HG03442 (cell line): ENCODE data around the gene CACNG8.

Source experiments
- ATAC-seq: cut with Tn5 transposase; IDR thresholded peaks from one replicate; pipeline ENCODE4 v1.9.1; 2021; ENCODE audit warnings: mild to moderate bottlenecking, moderate library complexity; ENCODE audit not compliant: unreplicated experiment

Gene CACNG8

DNA sequence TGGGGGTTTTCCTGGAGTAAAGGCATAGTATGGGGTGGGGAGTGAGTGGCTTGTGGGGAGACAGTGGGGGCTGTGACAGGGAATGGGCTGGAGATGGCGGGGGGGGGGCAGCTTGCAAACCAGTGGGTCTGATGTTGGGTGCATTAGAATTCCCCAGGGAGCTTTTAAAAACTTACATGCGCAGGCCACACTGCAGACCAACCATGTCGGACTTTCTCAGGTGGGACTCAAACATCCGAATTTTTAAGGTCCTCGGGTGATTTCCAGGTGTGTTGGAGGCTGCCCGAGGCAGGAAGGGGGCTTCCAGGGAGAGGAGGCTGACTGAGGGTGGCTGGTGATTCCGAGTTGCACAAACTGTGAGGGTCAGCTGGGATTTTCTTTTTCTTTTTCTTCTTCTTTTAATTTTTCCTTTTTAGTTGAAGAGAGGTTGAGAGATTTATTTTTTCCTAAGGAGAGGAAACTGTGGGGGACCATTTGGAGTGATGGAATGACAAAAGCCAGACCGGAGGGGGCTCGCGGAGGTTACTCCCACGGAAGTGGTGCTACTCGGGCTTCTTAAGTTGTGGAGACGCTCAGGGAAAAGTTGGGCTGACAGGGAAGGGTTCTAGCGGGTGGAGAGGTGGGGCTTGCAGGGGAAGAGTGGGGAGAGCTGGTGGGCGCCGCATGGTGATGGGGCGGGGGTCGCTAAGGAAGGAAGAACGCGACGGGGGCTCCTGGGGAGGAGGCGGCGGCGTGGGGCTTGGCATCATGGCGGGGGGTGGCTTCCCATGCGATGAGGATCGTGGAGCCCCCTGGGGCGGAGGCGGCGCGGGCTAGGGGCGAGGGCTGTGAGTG, 997 bp upstream of the CACNG8 start:
- no peak for ATAC-seq

DNA sequence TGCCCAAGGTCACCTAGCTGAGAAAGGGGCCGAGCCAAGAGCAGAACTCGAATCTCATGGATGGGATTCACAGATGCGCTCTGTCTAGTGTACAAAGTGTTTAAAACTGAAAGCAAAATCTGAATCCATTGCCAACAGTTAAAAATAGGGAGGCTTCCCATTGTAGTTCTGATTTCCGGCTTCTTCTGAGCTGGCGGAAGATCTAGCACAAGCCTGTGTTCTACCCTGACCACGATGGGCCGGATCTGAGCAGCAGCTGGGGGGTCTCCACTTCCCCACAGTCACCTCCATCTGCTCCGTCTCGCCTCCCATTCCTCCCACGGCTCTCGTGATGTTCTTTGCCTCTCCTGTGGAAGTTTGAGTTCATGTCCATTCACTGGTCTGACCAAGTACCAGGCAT, 2.4 kb downstream of the CACNG8 start:
- ATAC-seq = no peak

DNA sequence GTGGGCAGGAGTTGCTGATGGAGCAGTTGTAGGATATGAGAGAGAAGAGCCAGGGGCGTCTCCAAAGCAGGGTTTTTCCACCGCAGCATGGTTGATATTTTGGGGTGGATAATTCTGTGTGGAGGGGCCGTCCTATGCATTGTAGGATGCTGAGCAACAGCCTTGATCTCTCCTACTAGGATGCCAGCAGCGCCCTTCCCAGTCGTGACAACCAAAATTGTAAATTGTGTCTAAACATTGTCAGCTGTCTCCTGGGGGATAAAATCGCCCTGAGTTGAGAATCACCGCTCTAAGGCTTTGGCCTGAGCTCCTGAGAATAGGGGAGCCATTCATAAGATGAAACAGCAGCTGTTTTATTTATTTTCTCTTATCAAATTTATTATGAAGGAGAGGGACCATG, 4.2 kb downstream of the CACNG8 start:
- no peak for ATAC-seq

DNA sequence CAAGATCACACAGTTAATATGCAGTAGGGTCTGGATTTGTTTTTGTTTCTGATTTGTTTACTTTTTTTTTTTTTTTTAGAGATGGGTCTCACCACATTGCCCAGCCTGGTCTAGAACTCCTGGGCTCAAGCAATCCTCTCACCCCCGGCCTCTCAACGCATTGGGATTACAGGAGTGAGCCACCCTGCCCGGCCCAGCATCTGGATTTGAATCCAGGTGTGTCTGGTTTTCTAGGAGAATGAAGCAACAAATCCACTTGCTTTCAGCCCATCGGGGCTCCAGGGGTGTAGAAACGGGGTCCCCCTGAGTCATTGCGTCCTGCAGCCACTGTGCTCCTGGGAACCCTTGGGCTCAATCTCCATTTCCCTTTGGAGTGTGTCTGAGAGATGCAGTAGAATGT, 6.6 kb downstream of the CACNG8 start:
- ATAC-seq = no peak

DNA sequence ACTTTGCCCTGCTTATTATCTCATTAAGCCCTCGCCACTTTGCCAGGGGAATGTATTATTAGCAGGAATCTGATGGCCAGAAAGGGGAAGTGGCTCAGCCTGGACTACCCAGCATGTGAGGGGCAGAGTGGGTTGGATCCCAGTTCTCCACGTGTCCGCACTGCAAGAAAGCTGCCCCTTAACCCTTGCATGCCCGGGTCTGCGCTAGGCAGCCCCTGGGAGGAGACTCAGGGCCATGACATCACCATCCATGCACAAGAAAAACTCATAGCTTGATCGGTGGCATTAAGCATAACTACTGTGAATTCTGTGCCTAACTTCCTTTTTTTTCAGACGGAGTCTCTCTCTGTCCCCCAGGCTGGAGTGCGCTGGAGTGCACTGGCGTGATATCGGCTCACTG, 8.9 kb downstream of the CACNG8 start:
- no peak for ATAC-seq

DNA sequence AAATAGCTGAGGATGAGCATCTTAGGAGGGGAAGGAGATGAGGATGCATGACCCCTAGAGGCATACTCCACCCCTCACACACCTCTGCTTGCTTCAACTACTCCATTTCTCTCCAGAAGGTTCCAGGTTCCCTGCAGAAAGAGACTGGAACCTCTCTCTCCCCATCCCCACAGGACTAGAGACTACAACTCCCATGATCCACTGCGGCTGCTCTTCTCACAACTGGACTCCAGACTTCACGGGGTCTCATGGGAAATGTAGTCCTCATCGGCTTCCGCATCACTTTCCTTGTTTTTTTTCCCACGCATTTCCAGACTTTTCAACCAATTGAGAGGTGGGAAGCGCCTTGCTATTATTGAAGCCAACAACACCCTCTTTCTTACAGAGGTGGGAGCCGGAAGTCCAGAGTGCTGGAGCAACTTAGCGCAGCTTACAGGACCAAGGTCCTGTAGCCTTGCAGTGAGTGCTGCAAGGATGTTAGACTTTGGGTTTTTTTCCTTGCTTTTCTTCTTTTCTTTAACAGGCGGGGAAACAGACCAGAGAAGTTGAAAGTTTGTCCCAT, 14.8 kb downstream of the CACNG8 start:
- no peak for ATAC-seq

DNA sequence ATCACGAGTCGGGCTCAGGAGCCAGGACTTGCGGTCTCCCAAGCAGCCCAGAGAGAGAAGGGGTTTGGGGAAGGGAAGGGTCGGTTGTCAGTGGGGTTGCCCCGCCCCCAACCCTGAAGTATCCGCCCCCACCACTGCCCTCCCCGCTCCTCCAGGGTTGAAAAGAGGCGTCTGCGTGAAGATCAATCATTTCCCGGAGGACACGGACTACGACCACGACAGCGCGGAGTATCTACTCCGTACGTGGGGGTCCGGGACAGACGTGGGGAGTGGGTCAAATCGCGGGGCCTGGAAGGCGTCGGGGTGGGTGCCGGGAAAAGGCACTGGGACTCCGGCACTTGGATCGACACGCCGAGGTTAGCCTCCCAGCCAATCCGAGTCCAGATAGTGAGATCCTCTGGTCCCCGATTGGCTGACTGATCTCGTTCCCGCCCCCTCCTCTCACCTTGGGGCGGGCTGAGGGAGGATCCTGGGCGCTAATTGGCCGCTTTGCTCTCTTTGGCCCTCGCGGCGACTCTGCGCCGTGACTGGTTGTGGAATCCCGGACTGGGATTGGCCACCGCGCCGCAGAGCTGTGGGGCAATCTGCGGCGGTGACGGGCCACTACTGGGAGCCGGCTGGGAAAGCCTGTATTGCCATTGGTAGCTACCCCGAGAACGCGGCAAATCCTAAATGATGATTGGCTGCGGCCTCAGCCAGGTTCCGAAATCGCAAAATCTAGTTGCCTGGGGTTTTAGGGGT, 15.4 kb downstream of the CACNG8 start:
- no peak for ATAC-seq

DNA sequence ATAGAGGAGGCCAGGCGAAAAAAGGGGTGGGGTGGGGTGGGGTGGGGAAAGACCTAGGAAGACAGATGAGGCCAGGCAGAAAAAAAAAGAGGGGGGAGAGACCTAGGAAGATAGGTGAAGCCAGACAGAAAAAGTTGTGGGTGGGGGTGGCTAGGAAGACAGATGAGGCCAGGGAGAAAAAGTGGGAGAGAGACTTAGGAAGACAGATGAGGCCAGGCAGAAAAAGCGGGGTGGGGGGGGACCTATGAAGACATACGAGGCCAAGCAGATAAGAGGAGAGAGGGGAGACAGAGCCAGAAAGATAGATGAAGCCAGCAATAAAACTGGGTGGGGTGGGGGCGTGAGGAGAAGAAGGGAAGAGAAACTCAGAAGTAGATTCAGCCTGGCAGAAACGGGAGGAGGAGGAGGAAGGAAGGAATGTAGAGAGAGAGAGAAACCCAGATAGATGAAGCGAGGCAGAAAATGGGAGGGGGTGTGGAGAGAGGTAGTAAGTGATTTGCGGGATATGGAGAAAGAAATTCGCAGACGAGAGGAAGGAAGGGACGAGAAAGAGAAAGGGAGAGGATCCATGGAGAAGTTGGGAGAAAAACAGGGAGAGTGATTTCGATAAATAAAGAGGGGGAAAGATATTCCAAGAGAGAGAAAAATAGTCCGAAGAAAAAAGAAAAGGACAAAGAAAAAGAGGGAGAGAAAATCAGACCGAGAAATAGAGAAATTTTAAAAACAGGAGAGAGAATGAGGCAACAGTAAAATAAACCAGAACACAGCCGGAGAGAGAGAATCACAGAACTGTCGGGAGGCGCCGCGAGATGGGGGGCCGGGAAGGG, 16.5 kb downstream of the CACNG8 start:
- ATAC-seq = no peak

DNA sequence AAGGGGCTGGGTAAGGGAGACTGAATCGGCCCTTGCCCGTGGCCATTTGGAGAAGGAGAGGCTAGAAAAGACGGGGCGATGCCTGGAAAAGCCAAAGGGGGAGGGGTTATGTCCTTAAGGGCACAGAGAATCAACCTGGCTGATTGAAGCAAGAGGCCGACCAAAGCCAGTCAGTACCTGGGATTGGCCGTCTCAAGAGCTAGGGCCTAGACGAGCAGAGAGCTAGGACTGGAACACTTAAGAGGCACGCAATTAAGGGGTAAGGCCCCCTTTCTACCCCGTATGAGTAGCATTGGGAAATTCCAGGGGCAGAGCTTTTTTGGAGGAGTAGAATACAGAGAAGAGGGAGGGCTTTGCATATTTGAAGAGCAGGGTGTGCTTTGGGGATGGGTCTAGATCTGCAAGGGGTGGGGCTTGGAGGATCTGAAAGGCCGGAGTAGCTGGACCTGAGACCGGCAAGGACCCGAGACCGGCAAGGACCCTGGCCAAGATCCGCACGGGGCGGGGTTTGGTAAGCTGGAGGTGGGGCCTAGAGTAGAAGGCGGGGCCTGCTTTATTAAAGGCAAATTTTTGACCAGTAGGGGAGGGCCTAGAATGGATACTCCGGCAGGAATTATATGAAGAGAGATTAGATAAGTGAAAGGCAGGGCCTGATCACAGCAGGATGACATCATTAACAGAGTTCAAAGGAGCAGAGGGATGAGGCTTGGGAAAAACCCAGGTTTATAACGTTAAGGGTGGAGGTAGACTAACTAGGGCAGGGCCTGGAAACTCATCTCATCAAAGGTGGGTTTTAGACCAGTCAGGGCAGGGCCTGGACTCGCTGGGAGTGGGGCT, 18.0 kb downstream of the CACNG8 start:
- no peak for ATAC-seq

DNA sequence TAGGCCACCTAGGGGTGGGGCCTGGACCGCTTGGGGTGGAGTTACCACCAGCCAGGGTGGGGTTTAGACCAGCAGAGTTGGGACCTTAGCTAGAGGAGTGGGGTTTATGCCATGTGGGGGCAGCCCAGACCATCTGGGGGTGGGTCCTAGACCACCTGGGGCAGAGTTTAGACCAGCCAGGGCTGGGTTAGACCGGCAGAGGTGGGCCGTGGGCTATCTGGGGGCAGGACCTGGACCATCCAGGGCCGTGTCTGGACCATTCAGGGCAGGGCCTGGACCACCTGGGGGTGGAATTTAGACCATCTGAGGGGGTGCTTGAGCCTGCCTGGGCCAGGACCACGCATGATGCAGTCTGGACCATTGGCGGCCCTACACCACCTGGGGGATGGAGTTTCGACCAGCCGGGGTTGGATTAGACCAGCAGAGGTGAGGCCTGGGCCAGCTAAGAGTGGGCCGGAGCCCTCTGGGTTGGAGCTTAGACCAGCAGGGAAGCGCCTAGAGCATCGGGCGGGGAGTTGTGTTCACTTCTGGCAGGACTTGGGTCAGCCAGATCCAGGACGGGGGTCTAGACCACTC, 18.7 kb downstream of the CACNG8 start:
- ATAC-seq = no peak

DNA sequence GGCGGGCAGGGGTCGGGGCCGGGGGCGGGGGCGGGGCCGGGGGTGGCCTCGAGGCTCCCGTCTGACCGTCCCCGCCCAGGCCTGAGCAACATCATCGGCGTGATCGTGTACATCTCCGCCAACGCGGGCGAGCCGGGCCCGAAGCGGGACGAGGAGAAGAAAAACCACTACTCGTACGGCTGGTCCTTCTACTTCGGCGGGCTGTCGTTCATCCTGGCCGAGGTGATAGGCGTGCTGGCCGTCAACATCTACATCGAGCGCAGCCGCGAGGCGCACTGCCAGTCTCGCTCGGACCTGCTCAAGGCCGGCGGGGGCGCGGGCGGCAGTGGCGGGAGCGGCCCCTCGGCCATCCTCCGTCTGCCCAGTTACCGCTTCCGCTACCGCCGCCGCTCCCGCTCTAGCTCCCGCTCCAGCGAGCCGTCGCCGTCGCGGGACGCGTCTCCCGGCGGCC, 19.3 kb downstream of the CACNG8 start:
- ATAC-seq = no peak

DNA sequence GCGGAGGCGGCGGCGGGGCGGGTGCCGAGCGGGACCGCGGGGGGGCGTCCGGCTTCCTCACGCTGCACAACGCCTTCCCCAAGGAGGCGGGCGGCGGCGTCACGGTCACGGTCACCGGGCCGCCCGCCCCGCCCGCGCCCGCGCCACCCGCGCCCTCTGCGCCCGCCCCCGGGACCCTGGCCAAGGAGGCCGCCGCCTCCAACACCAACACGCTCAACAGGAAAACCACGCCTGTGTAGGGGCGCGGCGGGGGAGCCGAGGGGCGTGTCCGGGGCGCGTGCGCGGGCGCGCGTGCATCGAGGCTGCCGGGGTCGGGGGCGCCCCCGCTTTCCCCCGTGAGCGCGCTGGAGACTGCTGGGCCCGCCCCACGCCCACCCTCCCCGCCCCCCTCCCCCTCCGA, 19.9 kb downstream of the CACNG8 start:
- no peak for ATAC-seq

DNA sequence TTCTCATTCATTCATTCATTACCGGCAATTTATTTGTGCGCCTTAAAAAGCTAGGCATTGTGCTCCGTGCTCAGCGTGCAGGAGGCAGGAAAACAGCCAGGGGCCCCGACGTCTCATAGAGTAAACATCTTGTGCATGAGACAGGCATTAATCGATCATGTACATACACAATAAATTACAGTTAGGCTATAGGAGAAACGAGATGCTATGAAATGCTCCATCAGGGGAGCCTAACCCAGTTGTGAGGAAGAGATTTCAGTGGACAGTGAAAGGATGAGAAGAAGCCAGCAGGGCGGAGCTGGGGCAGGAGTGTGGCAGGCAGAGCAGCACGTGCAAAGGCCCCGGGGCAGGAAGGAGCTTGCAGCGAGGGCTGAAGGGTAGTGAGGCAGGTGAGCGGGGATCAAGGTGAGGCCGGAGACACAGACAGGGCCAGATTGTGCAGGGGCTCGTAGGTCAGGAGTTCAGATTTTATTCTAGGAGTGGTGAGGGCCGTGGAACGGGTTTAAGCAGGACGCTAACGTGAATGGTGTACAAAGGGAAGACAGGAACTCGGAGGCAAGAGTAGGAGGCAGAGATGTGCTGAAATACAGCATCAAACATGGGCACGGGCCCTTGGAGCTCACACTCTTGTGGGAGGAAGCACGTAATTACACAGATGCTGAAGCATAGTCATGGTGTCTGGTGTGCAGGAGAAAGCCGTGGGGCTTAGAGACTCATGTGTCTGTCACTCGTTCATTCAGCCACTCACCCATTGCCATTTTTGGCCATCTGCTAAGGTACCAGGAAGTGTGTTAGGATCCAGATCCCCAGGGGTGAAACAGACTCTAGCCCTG, 20.9 kb downstream of the CACNG8 start:
- ATAC-seq = no peak

DNA sequence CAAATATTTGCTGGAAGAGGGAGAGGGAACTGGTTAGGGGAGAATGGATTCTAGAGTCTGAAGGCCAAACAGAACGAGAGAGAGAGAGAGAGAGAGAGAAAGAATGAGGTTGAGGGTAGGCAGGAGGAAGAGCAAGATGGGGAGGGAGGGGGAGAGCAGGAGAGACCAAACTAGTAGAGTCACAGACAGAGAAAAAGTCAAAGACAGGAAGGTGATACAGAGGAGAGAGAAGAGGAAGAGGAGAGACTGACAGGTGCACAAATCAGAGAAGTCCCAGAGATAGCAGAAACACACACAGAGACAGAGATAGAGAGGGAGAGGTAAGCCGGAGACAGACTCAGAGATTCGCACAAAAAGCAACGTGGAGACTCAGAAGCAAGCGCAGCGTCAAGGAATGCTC, 23.1 kb downstream of the CACNG8 start:
- ATAC-seq = no peak

DNA sequence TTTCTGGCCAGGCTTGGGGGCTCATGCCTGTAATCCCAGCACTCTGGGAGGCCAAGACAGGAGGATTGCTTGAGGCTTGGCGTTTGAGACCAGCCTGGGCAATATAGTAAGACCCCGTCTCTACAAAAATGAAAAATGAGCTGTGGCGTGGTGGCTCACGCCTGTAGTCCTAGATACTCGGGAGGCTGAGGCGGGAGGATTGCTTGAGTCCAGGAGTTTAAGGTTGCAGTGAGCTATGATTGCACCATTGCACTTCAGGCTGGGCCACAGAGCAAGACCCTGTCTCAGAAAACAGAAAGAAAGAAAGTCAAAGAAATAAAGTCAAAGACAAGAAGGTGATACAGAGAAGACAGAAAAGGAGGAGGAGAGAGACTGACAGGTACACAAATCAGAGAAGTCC, 26.2 kb downstream of the CACNG8 start:
- ATAC-seq = no peak

DNA sequence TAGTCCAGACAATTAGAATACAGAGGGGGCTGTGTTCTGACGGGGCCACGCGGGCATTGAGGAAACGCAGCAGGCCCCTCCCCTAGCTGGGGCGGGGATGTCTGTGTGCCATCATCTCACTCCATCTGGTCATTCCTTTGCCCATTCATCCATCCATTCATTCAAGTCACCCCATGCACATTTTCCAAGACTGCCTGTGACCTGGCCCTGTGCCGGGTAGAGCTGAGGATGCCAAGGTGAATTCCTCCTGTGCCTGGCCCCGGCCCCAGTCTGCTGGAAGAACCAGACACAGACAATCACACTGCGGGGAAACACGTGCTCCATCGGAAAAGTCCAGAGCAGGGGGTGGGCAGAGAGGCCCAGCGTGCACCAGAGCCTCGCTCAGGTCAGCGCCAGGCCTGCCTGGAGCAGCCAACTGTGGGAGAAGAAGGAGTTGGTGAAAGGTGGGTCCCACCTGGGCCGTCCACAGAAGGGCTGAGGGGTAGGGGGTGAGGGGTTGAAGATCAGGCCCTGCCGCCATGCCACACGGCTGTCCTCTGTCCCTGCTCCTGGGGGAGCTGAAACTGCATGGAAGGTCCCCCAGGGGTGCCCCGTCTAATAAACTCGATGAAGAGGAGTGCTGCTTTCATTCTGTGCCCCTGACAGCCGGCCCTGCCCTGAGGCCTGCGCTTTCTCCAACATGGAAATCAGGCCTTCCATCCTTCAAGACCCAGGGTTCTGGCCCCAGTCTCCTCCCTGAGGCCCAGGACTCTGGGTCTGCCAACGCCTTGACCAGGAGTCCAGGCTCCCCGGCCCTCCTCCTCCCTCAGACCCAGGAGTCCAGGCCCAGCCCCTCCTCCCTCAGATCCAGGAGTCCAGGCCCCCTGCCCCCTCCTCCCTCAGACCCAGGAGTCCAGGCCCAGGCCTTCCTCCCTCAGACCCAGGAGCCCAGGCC, 27.1 kb downstream of the CACNG8 start:
- no peak for ATAC-seq

DNA sequence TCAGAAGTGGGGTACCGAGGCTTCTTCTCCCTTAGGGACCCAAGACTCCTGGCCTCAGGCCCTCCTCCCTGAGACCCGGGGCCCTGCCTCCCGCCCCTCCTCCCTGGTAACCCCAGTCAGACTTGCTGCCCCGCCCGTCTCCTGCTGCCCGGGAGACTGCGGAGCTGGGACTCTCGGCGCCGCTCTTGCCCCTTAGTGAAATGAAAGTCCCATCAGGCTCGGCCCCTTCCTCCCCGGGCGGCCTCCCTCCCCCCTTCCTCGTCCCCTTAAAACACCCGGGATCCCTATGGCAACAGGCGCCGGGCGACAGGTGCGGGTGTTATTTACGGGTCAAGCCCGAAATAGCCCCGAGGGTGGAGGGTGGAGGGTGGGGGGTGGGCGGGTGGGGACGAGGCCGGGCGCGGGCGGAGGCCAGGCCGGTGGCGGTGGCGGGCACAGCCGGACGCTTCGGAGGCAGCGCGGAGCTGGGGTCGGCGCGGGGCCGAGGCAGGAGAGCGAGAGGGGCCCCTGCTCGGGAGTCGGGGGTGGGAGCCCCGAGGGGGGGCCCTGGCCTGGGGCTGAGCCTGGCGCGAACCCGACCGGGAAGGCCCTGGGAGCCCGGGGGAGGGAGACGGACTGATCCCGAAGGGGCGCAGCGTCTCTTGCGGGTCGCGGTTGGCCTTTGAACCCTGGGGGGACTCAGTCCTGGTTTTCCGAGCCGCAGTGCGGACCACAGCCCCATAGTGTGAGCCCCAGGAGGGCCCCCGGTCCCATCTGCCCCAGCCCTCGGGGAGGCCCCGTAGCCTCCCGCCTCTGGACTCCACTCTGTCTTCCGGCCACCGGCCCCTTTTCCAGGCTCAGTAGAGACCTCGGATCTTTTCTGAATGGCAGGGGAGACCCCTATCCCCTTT, 28.7 kb downstream of the CACNG8 start, which contains the start of gene CACNG6:
Gene CACNG6 (plus strand): TSS at position 414 of the 890 bp plus-strand sequence. CDS start 1,241 bp downstream, outside the sequence.
- ATAC-seq = no peak
